ENCODE data around the gene EXOC6B. TPM values are rescaled to one million over a fixed set of nuclear protein-coding genes. Genes with fewer than 3 reads are reported as not detected.

Gene EXOC6B
- total and polyA plus RNA-seq, 12 donors = 16.3 to 243 (median 144) TPM

- Histone ChIP-seq H3K27ac (no peak overlapping the region), H3K36me3 (no peaks in the 10 kb centered on the region), H3K4me1 (peaks cover 0 to 7% (median 0%) of the 10 kb centered on the region in 9 donors), H3K9me3 (no peaks in the 10 kb centered on the region), H3K27me3 (no peaks in the 10 kb centered on the region), H3K4me3 (no peak overlapping the region)
- ATAC-seq = no peak
- DNase-seq = no peak
- WGBS, 2 donors = 53 to 89% methylated on average over 1 of the region's 1 CpG
- no peak for TF ChIP-seq CTCF (IDR thresholded peaks at IDR 0.05)
- intact Hi-C loops (cut with DNase I) = no loop called here
These were observed 298.4 kb downstream of the EXOC6B start for GRCh38 chr2:72527424-72527823.

- H3K27ac ChIP-seq = no peak overlapping the region
- H3K4me3 ChIP-seq = no peak overlapping the region
- DNase-seq (no peak), ATAC-seq (no peak)
- H3K27me3 ChIP-seq = no peaks in the 10 kb centered on the region
- WGBS, 2 donors = 85 to 91% methylated on average over 1 of the region's 1 CpG
- TF ChIP-seq CTCF (IDR thresholded peaks at IDR 0.05) = no peak
- peaks cover 0 to 7% (median 0%) of the 10 kb centered on the region in 9 donors for H3K4me1 ChIP-seq
- H3K36me3 ChIP-seq = no peaks in the 10 kb centered on the region
- intact Hi-C loops (cut with DNase I) = no loop called here
- no peaks in the 10 kb centered on the region for H3K9me3 ChIP-seq
These were observed 299.2 kb downstream of the EXOC6B start for GRCh38 chr2:72526623-72527022.

- no peaks in the 10 kb centered on the region for H3K27me3 ChIP-seq
- WGBS, 2 donors = 95 to 98% methylated on average over 2 of the region's 2 CpGs
- ATAC-seq = no peak
- H3K36me3 ChIP-seq = no peaks in the 10 kb centered on the region
- no peak overlapping the region for H3K4me3 ChIP-seq
- H3K27ac ChIP-seq = no peak overlapping the region
- intact Hi-C loops (cut with DNase I) = no loop called here
- peaks cover 0 to 7% (median 0%) of the 10 kb centered on the region in 9 donors for H3K4me1 ChIP-seq
- H3K9me3 ChIP-seq = no peaks in the 10 kb centered on the region
- TF ChIP-seq CTCF (IDR thresholded peaks at IDR 0.05) = no peak
- no peak for DNase-seq
These were observed 301.8 kb downstream of the EXOC6B start for GRCh38 chr2:72524071-72524470.

GRCh38 chr2:72515696-72516095 lies 310.1 kb downstream of the EXOC6B start:
- Histone ChIP-seq H3K4me3 (no peak overlapping the region), H3K9me3 (no peaks in the 10 kb centered on the region), H3K36me3 (peaks cover 0 to 21% (median 0%) of the 10 kb centered on the region in 9 donors), H3K27me3 (no peaks in the 10 kb centered on the region), H3K27ac (no peak overlapping the region), H3K4me1 (peaks cover 0 to 30% (median 10%) of the 10 kb centered on the region in 9 donors)
- intact Hi-C loops (cut with DNase I) = no loop called here
- WGBS, 2 donors = 67 to 73% methylated on average over 3 of the region's 3 CpGs
- no peak for DNase-seq
- no peak for TF ChIP-seq CTCF (IDR thresholded peaks at IDR 0.05)
- ATAC-seq = peak in 6 of 8 donors; percentile 31 to 82 (median 59)

Measured in heart right ventricle (tissue), 16 donors.